Dedifferentiated amniotic fluid mesenchymal stem cell (primary cell): ENCODE results near the gene WAPL.

Experiments used
- DNase-seq: peaks from one replicate; pipeline ENCODE4 v3.0.0-alpha.2; 2016; ENCODE audit errors: extremely low spot score

WAPL gene

DNA sequence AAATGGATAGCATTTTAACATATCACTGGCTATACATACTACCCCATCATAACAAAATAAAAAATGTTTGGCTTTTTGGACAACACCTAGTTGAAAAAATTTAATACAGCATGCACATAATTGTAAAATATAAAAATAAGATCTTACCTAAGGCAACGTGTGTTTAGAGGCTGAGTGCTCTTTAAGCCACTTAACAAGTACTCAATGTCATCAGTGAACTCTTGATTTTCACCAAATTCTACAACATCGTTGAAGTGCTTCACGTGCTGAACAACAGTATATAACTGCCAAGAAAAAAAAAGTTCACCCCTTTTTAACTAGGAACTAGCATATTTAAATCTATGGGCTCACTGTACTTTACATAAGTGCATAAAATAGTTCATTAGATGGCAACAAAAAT lies 49.5 kb downstream of the WAPL start:
- DNase-seq, result no peak

DNA sequence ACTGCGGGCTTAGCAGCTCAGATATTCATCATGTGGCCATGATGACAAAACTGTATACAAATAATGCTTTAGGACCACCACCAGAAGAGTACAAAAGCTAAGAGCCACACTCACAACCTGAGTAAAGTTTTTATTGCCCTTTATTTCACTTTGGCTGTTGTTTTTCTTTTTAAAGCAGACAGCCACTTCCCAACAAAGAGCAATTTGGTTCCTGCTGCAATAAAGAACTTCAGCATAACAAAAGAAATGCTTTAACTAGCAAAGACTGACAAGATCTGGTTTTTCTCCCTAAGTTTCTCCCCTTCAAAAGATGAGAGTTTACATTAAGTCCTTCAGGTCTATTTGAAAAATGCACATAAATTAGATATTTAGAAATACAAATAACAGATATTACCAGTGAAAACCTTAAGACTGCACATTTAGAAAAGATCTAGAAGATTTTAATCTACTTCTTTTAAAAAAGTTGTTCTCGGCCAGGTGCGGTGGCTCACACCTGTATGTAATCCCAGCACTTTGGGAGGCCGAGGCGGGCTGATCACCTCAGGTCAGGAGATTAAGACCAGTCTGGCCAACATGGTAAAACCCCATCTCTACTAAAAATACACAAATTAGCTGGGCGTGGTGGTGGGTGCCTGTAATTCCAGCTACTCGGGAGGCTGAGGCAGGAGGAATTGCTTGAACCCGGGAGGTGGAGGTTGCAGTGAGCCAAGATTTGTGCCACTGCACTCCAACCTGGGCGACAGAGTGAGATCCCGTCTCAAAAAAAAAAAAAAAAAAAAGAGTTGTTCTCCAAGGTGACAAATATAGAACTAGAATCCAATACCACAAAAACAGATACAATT lies 59.4 kb downstream of the WAPL start:
- no peak for DNase-seq

DNA sequence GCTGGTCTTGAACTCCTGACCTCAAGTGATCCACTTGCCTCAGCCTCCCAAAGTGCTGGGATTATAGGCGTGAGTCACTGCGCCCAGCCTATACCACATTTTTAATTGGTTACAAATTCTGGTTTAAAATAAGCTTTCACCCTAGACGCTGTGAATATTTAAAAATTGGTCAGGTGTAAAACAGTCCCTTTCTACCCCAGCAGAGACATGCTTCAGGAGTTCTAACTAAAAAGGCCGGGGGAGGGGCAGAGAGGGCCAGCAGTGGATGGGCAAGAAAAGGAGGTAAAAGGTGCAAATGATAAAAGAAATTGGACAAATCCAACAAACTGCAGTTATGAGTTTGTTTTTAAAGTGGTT lies 70.0 kb downstream of the WAPL start:
- DNase-seq, result no peak

DNA sequence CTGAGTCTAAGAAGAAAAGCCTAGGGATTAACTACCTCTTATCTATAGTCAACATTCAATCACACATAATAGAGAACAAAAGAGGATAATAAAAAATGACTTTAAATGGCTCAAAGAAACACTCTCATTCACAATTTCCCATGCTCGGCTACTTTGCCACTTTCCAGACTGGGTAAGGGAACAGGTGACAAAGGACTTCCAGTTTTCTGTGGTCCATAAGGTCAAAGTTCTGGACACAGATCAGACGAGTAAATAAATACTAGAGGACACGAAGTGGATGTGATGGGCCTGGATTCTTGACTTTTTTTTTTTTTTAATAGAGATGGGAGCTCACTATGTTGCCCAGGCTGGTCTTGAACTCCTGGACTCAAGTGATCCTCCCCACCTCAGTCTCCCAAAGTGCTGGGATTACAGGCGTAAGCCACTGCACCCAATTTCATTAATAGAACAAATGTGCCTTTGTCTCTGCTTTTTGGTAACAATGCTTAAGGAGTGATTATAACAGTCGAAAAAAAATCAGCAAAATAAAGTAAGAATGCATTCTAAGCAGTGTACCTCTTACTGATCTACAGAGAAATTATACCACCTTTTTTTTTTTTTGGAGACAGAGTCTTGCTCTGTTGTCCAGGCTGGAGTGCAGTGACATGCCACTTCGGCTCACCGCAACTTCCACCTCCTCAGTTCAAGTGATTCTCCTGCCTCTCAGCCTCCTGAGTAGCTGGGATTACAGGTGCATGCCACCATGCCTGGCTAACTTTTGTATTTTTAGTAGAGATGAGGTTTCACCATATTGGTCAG lies 70.6 kb downstream of the WAPL start:
- no peak for DNase-seq

DNA sequence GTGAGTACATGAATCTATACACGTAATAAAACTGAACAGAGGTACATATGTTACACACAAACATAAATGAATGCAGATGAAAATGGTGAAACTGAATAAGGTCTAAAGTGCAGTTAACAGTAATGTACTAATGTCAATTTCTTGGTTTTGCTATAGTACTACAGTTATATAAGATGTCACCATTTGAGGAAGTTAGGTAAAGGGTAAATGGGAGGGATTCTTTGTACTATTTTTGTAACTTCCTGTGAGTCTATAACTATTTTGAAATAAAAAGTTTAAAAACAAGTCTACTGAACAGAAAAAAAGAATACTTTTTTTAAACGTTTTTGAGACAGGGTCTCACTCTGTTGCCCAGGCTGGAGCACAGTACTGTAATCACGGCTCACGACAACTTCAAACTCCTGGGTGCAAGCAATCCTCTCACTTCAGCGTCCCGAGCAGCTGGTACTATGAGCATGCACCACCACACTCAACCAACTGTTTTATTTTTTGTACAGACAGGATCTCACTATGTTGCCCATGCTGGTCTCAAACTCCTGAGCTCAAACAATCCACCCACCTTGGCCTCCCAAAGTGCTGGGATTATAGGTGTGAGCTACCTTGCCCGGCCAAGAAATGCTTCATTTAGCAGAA lies 71.5 kb downstream of the WAPL start:
- DNase-seq, result no peak

DNA sequence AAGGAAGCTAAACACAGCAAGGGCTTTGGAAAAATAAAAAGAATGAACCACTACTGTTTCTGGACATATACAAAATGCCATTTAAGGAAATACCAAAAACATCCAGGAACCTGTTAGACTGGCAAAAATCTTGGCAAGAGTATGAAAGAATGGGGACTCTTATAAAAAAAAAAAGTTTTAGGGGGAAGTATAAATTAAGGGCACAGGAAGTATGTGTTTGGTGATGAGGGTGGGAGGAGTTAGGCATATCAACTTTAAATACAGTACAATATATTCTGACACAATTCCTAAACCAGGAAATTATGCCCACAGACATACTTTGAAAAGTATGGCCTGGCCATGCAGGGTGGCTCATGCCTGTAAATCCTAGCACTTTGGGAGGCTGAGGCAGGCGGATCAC lies 74.2 kb downstream of the WAPL start:
- DNase-seq, result no peak

DNA sequence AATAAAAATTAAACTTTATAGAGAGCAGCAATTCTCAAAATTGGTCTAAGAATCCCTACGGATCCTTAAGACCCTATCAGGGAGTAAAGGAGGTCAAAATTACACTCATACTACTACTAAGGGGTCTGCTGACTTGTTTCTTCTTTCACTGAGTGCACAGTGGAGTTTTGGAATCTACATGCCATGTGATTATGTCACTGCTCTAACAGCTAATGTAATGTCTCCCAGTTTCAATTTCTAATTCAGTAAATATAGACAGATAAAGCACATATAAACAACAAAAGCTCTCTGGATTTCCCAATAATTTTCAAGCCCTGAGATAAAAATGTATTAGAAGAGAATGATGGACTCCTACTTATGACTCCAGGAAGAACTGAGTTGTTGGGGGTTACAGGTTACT lies 74.6 kb downstream of the WAPL start:
- DNase-seq, result no peak

DNA sequence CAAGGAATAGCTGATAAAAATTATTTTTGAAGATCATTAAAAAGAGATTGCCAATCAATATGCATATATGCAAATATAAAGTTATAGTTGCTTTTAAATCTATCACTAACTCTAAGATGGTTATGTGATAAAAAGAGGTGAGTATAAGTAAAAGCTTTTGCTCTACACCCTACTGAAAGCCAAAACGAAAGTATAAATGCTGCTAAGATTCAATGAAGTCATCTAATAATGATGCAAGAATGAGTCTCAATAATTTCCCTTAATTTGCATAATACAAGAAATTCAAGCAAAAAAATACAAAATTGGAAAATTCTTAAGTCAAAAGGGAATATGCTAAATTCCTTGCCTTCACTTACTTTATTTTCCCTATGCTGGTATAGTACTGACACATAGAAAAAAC lies 75.2 kb downstream of the WAPL start:
- no peak for DNase-seq

DNA sequence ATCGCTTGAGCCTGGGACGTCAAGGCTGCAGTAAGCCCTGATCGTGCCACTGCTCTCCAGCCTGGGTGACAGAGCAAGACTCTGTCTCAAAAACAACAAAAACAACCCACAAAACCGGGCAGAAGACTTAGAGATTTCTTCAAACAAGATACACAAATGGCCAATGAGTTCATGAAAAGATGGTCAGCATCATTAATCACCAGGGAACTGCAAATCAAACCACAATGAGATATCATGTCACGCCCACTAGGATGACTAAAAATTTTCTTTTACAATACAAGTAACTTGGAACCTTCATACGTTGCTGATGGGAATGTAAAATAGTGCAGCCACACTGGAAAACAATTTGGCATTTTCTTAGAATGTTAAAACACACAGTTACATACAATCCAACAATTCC lies 77.7 kb downstream of the WAPL start:
- DNase-seq, result no peak

DNA sequence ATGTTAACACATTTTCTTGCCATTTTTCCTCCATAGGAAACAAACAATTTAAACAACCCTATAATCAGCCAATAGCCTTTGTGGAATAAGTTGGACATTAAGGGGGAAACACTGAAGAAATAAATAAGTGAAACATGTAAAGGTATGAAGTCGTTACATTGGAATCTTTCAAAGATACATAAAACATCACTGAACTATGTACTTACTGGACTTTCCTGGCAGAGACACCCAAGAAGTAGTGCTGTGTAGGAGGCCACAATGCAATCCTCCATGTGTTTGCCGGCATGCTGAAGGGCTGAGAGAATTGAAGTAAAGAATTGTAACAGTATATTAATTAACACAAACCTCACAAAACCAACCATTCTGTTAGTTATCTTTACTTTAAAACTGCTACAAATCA lies 78.5 kb downstream of the WAPL start:
- peak; percentile 28 for DNase-seq

DNA sequence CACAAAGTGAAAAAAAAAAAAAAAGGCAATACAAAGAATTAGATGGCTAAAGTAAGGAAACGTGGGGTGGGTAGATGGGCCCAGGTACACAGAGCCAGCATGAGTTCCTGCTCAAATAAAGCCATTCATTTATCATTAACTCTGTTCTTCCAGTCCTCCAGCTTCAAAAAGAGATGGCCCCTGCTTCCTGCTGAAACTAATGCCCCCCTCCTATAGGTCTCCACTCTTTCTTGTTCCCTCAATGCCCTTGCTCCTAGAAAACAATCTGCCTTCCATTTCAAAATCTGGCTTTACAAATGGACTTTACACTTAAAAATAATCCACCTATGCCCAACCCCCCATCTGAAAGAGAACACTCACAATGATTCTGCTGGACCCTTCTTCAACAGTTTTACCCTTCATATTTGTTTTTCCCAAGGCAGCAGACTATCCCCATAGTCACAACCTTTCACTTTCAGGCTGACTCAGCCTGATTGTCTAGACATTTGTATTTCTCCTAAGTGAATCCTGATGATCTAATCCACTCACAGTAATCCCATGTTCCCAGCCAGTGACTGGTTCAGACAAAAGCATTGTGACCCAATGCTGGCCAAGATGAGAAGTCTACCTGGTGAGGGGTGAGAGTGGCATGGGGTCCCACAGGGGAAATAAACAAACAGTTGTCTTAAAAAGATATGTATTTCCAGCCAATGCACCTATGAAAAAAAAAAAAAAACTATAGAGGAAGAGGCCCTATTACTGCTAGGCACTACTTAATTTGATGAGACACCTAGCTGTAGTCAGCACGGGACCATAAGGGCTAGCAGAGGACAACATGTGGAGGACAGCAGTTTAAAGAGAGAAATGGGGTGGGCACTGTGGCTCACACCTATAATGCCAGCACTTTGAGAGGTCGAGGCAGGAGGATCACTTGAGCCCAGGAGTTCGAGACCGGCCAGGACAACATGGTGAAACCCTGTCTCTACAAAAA lies 80.4 kb downstream of the WAPL start:
- DNase-seq, result peak; percentile 21

DNA sequence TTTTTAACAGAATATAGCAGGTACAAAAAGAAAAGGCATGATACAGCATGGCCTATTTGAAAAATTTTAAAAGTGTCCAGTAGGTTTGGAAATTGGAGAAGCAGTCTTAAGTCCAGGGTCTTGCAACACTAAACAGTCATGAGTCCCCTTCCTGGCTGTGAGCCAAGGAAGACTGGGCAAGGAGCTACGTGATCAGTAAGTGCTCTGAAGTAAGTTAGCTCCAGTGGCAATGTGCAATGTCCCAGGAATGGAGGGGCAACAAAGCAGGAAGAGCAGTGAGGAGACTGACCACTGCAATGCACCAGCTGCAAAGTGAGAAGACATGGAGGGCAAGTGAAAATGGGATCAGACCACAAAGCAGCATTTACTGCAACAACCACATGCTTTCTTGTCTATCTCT lies 82.0 kb downstream of the WAPL start:
- peak; percentile 48 for DNase-seq

DNA sequence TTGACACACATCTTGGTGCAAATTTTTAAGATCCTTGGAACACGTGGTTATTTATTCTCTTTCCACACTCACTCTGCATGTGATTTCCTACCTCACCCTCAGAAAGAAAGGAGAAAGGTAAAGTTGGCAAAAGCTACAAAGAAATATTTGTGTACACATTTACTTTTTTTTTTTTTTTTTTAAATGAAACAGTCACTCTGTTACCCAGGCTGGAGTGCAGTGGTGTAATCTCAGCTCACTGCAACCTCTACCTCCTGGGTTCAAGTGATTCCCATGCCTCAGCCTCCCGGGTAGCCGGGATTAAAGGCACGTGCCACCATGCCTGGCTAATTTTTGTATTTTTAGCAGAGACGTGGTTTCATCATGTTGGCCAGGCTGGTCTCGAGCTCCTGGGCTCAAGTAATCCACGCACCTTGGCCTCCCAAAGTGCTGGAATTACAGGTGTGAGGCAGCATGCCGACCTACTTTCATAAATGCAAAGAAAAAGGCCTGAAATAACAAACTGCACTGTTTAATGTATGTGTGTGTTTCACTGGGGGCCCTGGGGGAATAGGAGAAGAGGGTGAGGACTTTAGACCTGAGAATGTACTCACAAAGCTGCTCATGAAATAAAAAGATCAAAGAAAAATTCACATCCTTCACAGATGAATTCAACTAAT lies 83.4 kb downstream of the WAPL start:
- DNase-seq, result no peak

DNA sequence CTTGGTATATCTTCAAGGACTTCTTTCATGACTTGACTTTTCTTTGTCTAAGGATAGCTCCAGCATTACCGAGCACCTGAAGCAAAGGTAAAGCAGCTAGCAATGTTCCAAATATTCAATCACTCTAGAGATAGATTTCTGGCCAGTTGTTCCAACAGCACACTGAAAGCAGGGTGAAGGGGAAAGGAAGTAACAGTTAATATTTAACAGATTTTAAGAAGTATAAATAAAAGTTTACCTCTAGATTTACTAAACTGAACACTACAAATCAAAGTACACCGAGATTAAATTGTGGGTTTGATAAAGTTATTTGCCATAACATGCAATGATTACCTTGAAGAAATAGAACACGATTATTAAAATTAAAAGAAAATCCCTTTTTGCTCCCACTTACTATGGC lies 84.1 kb downstream of the WAPL start:
- no peak for DNase-seq

DNA sequence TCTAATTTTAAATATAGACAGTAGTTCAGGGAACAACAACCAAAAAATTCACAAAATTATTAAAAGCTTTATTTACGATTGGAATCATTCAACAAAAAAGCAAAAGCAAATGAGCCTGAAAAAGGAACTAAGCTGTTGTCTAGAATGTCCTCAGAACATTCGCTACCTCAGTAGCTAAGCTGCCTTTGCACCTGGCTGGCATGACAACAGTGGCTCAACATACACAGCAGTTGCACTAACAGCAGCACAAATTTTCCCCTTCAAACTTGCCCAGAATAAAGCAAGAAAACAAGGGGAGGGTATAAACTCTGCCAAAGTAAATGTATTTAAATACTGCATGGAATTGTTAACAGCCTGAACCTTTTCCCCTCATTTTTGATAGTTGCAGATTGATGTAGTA lies 84.6 kb downstream of the WAPL start:
- DNase-seq, result no peak

DNA sequence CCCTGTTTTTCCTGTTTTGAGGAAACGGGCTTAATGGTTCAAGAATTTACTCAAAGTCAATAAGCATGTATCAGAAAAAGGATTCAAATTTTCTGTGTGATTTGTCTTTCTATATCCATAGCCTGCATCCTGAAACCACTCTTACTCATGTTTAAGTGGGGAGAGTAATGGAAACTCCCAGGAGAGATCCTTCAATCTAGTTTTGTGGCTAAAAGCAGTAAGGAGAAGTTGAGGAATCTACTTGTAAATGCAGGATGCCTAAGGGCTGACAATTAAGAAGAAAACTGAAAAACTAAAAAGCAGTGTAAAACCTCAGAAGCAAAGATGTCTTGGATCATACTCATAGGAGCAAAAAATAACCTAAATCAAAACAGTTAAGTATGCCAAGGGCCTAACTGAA lies 86.9 kb downstream of the WAPL start:
- no peak for DNase-seq

DNA sequence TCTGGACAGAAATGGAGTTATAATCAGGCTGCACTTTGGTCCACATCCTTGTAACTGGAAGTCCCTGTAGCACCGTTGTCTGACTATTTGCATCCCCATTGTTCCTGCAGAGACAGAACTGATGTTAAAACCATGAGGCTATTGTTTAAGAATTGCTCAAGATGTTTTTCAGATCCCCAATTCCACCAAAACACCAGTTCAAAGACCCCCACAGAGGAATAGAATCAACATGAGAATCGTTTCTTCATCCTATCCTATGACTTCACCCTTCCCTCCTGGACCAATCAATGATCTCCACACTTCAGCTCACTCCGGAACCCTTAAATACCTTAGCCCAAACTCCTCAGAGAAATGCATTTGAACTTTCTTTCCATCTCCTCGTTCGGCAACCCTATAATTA lies 97.9 kb downstream of the WAPL start:
- DNase-seq, result no peak

DNA sequence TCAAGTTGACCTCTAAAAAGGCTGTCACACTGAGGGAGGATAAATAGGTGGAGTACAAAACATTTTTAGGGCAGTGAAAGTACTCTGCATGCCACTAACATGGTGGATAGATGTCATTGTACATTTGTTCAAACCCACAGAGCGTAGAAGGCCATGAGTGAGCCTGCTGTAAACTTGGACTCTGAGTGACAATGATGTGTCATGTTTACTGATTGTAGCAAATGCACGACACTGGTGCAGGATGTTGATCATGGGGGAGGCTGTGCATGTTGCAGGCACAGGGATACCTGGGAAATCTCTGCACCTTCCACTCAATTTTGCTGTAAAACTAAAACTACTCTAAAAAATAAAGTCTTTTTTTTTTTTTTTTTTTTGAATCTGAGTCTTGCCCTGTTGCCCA lies 102.5 kb downstream of the WAPL start:
- no peak for DNase-seq

DNA sequence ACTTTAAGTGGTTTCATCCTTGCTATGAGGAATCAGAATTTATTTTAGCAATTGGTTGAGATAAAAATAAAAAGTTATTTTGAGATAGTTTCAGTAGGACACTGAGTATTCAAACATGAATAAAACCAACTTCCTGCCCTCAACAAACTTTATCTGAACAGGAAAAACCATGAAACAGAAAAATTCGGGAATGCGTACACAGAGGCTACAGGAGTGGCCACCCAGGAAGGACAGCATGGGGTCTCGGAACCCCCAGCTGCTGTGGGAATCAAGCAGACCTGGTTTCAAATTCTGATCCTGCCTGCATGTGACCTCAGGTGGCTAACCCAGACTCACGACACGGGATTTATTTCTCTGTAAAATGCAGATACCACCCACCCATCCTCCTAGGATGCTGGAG lies 106.0 kb downstream of the WAPL start:
- DNase-seq, result no peak

DNA sequence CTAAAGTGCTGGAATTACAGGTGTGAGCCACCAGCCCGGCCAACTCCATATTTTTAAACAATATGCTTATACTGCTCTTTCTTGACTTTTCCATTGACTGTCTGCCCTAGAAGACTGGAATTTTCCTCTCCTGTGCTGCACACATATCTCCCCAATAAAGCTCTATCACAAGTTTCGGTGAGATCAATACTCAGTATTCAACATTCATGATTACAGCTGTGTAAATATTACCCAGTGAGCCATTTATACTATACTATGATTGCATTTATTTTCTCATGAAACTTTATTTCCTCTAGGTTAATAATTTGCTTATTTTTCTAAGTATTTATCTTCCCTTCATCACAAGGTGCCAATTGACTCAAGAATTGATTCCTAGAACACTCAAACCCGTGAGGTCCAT lies 106.5 kb downstream of the WAPL start:
- DNase-seq, result no peak

DNA sequence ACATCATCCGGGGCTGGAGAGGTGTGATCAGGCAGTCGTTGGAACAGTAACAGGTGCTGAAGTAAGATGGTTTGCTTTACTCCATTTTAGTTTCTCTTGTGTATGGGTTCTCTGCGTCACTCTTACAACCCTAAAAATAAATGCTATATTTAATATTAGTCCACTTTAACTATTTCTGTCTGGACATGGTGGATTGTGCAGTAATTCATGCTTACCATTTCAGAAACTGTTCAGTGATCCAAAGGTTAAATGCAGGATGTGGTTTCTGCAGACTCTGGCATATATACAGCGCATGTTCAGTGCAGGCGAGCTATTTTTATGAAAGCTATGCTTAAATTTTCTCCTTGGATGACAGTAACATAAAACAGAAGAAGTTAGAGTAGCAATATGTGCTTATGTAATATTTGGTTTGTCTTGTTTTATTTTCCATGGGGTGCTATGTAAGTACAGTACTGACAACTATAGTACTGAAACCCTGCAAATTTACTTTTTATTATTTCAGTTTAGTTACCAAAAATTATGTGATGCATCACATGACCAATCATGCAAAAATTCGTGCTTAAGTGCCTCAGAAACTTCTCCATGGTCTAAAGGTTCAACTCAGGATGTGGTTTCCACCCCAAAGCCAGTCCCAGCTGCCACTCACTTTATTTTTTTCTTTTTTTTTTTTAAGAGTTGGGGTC lies 108.4 kb downstream of the WAPL start:
- peak; percentile 31 for DNase-seq
